Lung (tissue), 12 donors: Measurements from ENCODE around the gene FRMD4A. TPM values are rescaled to one million over a fixed set of nuclear protein-coding genes. Genes with fewer than 3 reads are reported as not detected.

Experiments used
- ATAC-seq: fragments of 200-7000 bp; cut with Tn5 transposase; one replicate; pipeline ENCODE4 v1.9.1; 2020; ENCODE audit warnings: moderate number of reproducible peaks; ENCODE audit not compliant: insufficient read depth, low FRiP score
- DNase-seq, 3 donors: peaks; one replicate each; pipeline ENCODE4 v3.0.0-alpha.2; 2013 to 2017
- H3K27ac ChIP-seq, 2 donors: one replicate each; pipeline ENCODE4 v1.5.1; 2013; ENCODE audit warnings: mild to moderate bottlenecking in 2 of 2, moderate library complexity in 2 of 2, control low read depth in 1 of 2, inconsistent platforms in 1 of 2, low read depth in 1 of 2, low read length in 1 of 2
- H3K27me3 ChIP-seq, 3 donors: one replicate each; pipeline ENCODE4 v1.5.1; 2013; ENCODE audit warnings: low read length in 2 of 3; ENCODE audit not compliant: control insufficient read depth in 3 of 3, insufficient read depth in 3 of 3
- H3K36me3 ChIP-seq, 4 donors: one replicate each; pipeline ENCODE4 v1.5.1; 2013; ENCODE audit warnings: low read length in 4 of 4, mild to moderate bottlenecking in 1 of 4, moderate library complexity in 1 of 4; ENCODE audit not compliant: control insufficient read depth in 4 of 4, insufficient read depth in 4 of 4
- H3K4me1 ChIP-seq, 5 donors: one replicate each; pipeline ENCODE4 v1.5.1; 2013; ENCODE audit warnings: low read length in 5 of 5, mild to moderate bottlenecking in 2 of 5, moderate library complexity in 1 of 5; ENCODE audit not compliant: control insufficient read depth in 5 of 5, insufficient read depth in 5 of 5
- H3K4me3 ChIP-seq: one replicate; pipeline ENCODE4 v1.5.1; 2013; ENCODE audit warnings: mild to moderate bottlenecking, control low read depth, moderate library complexity
- H3K9ac ChIP-seq, 2 donors: one replicate each; pipeline ENCODE4 v1.5.1; 2013; ENCODE audit warnings: low read length in 2 of 2, control low read depth in 1 of 2; ENCODE audit not compliant: insufficient read depth in 1 of 2
- H3K9me3 ChIP-seq, 4 donors: one replicate each; pipeline ENCODE4 v1.5.1; 2013; ENCODE audit warnings: low read length in 3 of 4, mild to moderate bottlenecking in 1 of 4, moderate library complexity in 1 of 4; ENCODE audit not compliant: control insufficient read depth in 4 of 4, insufficient read depth in 3 of 4
- CTCF ChIP-seq: IDR thresholded peaks from 2 replicates; pipeline ENCODE4 v1.5.1; 2012; ENCODE audit warnings: mild to moderate bottlenecking; ENCODE audit errors: control extremely low read depth, extremely low read depth
- WGBS, 2 donors: extraction: QIAGEN DNeasy Blood & Tissue Kit; methylation state at CpG; one replicate each; pipeline ENCODE4 v1.1.7; 2013; 5-methylcytosine and 5-hydroxymethylcytosine counted together
- polyA plus RNA-seq, 2 donors: library from polyadenylated mRNA; stranded (reverse); fragments of 200-250 nt; gene quantifications; one replicate each; pipeline ENCODE4 v1.2.1, GENCODE V29; 2013
- total RNA-seq, 2 donors: library from RNA; depleted of rRNA in 1 of 2; stranded (reverse); fragments of >200 nt in 1 of 2; gene quantifications; one replicate each; pipeline ENCODE4 v1.2.1, GENCODE V29; 2014 to 2021
- donor health status: control.
- donor health status: control.
- donor health status: Bipolar disorder and iron deficiency.
- donor health status: healthy.
- donor health status: DM: yes; HTN: yes; CAD: no.

FRMD4A gene
- total and polyA plus RNA-seq, 4 donors = 12.0 to 64.5 (median 29.3) TPM

GRCh38 chr10:14328881-14329672 lies 1.6 kb downstream of the FRMD4A start:
- no peaks in the 10 kb centered on the region for H3K36me3 ChIP-seq
- DNase-seq (no peak), ATAC-seq (no peak)
- no peak for TF ChIP-seq CTCF
- H3K27me3 ChIP-seq = peaks cover 0 to 23% (median 7%) of the 10 kb centered on the region in 3 donors
- WGBS, 2 donors = 87 to 89% methylated on average over 6 of the region's 6 CpGs
- no peak overlapping the region for H3K27ac ChIP-seq
- H3K9ac ChIP-seq = no peak overlapping the region
- H3K4me3 ChIP-seq = no peak overlapping the region
- H3K4me1 ChIP-seq = peaks cover 0 to 20% (median 9%) of the 10 kb centered on the region in 5 donors
- peaks cover 0 to 3% (median 0%) of the 10 kb centered on the region in 4 donors for H3K9me3 ChIP-seq

- H3K4me3 ChIP-seq = no peak overlapping the region
- H3K27ac ChIP-seq = no peak overlapping the region
- H3K9me3 ChIP-seq = peaks cover 0 to 3% (median 0%) of the 10 kb centered on the region in 4 donors
- H3K36me3 ChIP-seq = no peaks in the 10 kb centered on the region
- no peak for DNase-seq
- no peak for TF ChIP-seq CTCF
- 27 to 41% methylated on average over 4 of the region's 4 CpGs for WGBS, 2 donors
- H3K9ac ChIP-seq = no peak overlapping the region
- peaks cover 2 to 19% (median 7%) of the 10 kb centered on the region in 3 donors for H3K27me3 ChIP-seq
- peaks cover 0 to 8% (median 5%) of the 10 kb centered on the region in 5 donors for H3K4me1 ChIP-seq
- ATAC-seq = no peak
Measured at GRCh38 chr10:14327527-14327926, 3.2 kb downstream of the FRMD4A start.

DNA sequence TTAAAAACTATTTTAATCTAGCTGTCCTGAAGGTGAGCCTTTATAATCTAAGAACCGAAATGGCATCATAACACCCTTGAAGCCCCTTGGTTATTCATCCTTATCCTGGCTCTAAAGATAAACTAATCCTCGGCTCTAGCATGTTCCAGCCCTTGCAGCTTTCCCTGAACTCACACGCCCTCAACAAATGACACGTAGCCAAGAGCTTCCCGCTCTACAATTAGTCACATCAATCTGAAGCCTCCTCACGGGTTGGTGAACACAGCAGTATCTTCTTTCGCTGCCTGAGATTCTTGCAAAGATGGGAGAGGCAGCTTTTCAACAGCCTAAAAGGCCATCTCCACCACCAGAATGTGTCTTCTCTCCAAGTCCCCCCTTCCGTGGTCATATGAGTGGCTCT lies 4.1 kb downstream of the FRMD4A start:
- Histone ChIP-seq H3K4me1 (peaks cover 0 to 13% (median 5%) of the 10 kb centered on the region in 5 donors), H3K36me3 (no peaks in the 10 kb centered on the region), H3K27ac (no peak overlapping the region), H3K9me3 (peaks cover 0 to 3% (median 0%) of the 10 kb centered on the region in 4 donors), H3K27me3 (peaks cover 2 to 19% (median 7%) of the 10 kb centered on the region in 3 donors), H3K9ac (no peak overlapping the region), H3K4me3 (no peak overlapping the region)
- ATAC-seq = no peak
- TF ChIP-seq CTCF = no peak
- no peak for DNase-seq
- 85 to 89% methylated on average over 8 of the region's 8 CpGs for WGBS, 2 donors
